ENCODE data around the gene DENND2C.

DENND2C gene

GRCh38 chr1:114669562-114670082, at the start of gene DENND2C:
Gene DENND2C, minus strand, starts transcription at chr1:114670049. Its CDS starts 44,065 bp downstream, at chr1:114625984.
- DNase-seq: no peak

- DNase-seq: no peak
These were observed 49.6 kb upstream of the DENND2C start for GRCh38 chr1:114719424-114719787.

- no peak for DNase-seq
These were observed 49.0 kb upstream of the DENND2C start for GRCh38 chr1:114718661-114719423.

DNA sequence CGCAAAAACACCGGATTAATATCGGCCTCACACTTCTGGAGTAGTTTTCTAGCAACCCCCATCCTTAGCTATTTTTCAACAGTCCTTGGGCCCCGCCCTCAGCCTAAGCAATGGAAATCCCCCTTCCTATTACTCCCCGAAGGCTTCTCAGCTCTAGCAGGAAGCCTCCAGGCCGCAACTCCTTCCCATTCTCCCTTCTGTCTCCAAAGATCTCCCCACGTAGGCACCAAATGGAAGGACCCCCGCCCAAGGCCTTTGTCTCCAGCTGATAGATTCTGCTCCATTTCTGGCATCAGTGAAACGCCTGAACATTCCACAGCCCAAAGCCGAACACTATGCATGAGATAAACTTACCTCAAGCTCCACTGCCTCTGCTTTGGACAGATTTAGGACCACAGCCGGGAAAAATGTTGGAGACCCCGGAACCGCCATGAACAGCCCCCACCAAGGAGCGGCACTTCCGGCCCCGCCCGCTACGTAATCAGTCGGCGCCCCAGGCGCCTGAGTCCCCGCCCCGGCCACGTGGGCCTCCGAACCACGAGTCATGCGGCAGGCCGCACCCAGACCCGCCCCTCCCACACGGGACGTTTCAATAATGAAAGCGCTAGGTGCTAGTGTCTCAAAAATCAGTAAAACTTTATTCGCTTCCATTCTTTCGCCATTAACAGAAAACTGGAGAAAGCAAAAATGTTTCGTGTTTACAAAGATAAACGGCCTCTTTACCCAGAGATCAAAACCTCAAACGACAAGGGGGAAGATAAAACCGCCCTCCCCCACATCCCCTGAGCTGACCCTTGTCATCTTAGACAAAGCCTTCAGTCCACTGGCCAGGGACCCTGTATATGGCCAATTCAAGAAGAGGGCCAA, 46.7 kb upstream of the DENND2C start, which contains the start of gene NRAS:
Gene NRAS (minus strand): TSS at position 468 of the 867 bp plus-strand sequence. CDS start 611 bp downstream, outside the sequence.
- peak; percentile 94 for DNase-seq

GRCh38 chr1:114715952-114716303, 46.1 kb upstream of the DENND2C start:
- DNase-seq: no peak

GRCh38 chr1:114712977-114713376, 43.1 kb upstream of the DENND2C start:
- DNase-seq: no peak

- no peak for DNase-seq
These were observed 40.5 kb upstream of the DENND2C start for GRCh38 chr1:114710360-114710759.

DNA sequence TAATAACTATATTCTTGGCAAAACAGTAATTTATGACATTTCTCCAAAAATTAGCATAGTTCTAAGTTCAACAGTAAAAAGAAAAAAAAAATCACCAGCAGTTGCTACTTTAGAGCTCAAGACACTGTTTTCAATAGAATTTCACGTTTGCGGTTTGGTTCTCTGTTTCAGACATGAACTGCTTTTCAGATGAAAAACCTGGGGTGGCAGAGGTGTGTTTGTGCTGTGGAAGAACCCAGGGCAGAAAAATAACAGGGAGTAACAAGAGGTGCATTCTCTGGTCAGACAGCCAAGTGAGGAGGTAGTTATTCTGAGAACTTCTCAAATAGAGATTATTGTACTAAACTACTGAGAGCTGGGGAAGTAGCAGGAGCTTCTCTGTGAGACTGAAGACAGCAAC, 37.8 kb upstream of the DENND2C start:
- DNase-seq: no peak

GRCh38 chr1:114703242-114703641, 33.4 kb upstream of the DENND2C start:
- no peak for DNase-seq

- DNase-seq: no peak
These were observed 32.9 kb upstream of the DENND2C start for GRCh38 chr1:114702737-114703136.

GRCh38 chr1:114701931-114702330, 32.1 kb upstream of the DENND2C start:
- no peak for DNase-seq

GRCh38 chr1:114700036-114700600, 30.3 kb upstream of the DENND2C start:
- DNase-seq: no peak

- no peak for DNase-seq
These were observed 27.0 kb upstream of the DENND2C start for GRCh38 chr1:114696810-114697209.

GRCh38 chr1:114695430-114696058, 25.7 kb upstream of the DENND2C start, which contains the start of gene AMPD1:
Gene AMPD1, minus strand, starts transcription at chr1:114695546. Its CDS starts 75 bp downstream, at chr1:114695471.
- no peak for DNase-seq

DNA sequence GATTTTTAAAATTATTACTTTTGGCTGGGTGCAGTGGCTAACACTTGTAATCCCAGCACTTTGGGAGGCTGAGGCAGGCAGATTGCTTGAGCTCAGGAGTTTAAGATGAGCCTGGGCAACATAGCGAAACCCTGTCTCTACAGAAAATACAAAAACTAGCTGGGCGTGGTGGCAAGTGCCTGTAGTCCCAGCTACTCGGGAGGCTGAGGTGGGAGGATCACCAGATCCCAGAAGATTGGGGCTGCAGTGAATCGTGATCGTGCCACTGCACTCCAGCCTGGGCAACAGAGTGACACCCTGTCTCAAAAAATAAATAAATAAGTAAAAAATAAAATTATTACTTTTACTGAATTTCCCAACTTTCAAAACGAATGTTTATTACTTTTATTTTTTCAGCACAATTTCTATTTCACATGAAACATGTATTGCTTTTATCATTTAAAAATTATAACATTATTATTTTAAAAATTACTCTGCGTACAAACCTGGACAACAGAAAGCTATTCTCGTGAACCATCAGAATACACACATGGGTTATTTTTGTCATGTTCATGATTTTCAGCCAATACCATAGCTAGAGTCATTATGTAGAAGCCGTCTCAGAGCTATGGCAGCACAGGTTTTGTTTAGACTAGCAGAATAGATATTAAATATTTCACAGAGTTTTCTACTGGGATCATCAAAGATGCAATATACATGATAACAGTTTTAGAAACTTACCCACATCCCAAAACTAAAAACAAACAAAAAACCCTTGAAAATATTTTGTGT, 24.9 kb upstream of the DENND2C start:
- DNase-seq: no peak

DNA sequence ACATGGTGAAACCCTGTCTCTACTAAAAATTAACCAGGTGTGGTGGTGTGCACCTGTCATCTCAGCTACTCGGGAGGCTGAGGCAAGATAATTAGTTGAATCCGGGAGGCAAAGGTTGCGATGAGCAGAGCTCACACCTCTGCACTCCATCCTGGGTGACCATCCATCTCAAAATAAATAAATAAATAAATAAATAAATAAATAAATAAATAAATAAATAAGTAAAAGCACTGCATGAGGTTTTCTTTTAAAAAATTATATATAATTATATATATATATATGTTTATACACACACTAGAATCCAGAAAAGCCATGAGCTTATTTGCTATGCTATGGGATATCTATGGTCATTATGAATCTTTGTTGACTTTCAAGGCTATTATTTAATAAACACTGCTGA, 23.1 kb upstream of the DENND2C start:
- DNase-seq: no peak

DNA sequence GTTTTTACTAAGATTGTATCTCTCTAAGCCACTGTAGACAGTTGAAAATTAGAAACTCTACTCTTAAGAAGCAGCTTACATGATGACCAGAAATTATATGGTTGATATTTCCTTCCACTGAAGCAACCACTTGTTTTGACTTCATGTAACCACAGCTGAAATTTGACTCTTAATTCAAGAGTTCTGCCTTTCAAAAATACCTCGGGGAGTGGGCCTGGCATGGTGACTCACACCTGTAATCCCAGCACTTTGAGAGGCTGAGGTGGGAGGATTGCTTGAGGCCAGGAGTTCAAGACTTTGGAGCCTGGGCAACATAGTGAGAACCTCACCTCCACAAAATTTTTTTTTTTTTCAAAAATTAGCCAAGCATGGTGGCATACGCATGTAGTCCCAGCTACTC, 21.2 kb upstream of the DENND2C start:
- no peak for DNase-seq

DNA sequence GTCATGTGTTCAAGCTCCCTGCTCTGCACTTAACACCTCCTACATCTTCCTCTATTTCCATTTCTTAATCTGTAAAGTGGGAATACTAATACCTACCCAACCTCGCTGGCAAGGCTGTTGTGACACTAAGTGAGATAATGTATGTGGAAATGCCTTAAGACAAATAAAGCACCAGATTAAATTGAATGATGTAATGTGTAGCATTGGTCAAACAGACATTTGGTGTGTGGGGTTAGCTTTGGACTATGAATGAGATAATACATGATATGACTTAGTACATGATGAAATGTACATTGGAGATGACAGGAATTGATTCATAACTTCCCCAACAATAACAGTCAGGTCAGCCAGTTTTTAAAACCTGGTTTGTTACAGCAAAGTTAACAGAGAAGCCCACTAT, 20.3 kb upstream of the DENND2C start:
- no peak for DNase-seq

DNA sequence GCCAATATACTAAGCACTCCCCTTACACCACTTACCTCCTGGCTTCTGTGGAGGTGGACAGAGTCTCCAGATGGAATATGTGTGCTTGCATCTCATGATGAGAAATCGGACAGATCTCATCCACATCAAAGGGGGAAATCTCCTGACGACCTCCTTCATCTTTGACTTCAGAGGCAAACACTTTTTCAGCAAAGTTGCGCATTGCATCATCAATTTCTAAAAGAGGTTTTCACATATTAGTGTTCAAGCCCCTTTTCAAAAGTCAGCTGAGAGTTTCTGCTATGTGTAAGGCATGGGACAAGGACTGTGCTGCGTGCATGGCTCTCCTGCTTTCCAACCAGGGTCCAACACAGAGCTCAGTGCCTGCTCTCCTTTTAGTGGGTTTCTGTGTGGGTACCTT, 18.7 kb upstream of the DENND2C start:
- DNase-seq: no peak

GRCh38 chr1:114685851-114686250, 16.0 kb upstream of the DENND2C start:
- DNase-seq: no peak

DNA sequence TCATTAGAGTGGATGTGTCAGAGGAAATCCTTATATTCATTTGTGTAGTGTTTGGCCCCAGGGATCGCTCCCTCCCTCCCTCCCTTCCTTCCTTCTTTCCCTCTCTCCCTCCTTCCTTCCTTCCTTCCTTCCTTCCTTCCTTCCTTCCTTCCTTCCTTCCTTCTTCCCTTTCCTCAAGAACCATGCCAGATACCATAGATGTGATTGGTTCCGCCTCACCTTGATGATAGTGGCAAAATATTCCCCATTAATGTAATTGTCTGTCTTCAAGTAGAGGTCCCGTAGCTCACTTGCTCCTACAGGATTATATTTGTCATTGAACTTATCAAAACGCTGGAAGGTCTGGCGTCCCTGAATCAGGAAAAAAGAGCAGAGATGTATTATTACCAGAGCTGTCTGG, 7.8 kb upstream of the DENND2C start:
- DNase-seq: no peak

- no peak for DNase-seq
These were observed 6.3 kb upstream of the DENND2C start for GRCh38 chr1:114676115-114676514.

Data from stimulated activated CD4-positive, alpha-beta T cell treated with anti-CD3 and anti-CD28 coated beads, Interleukin-12 subunit alpha, Interleukin-12 subunit beta, amount 100 ng/mL, for 4 hours (primary cell).